GM23248 (cell line): ENCODE data around the gene GAS7. TPM values are rescaled to one million over a fixed set of nuclear protein-coding genes. Genes with fewer than 3 reads are reported as not detected.

Experiments
- DNase-seq: peaks from one replicate; pipeline ENCODE4 v3.0.0-alpha.2; 2015
- H2AFZ ChIP-seq: fragments of 200-600 bp; sonication (generic); 2 replicates; pipeline ENCODE4 v1.6.1; 2016; ENCODE audit warnings: antibody characterized with exemption
- H3F3A ChIP-seq: fragments of 200-600 bp; sonication (generic); 2 replicates; pipeline ENCODE4 v1.6.1; 2016; ENCODE audit warnings: mild to moderate bottlenecking, antibody characterized with exemption, mixed run types; ENCODE audit not compliant: insufficient read depth
- H3K27ac ChIP-seq: fragments of 200-600 bp; sonication (generic); 2 replicates; pipeline ENCODE4 v1.5.1; 2016; ENCODE audit warnings: mild to moderate bottlenecking
- H3K27me3 ChIP-seq: fragments of 200-600 bp; sonication (generic); replicated peaks from 2 replicates; pipeline ENCODE4 v1.6.1; 2016; ENCODE audit warnings: mild to moderate bottlenecking; ENCODE audit not compliant: insufficient read depth
- H3K36me3 ChIP-seq: fragments of 200-600 bp; sonication (generic); 2 replicates; pipeline ENCODE4 v1.6.1; 2016; ENCODE audit warnings: low read depth, mild to moderate bottlenecking
- H3K4me1 ChIP-seq: fragments of 200-600 bp; sonication (generic); 2 replicates; pipeline ENCODE4 v1.6.1; 2016; ENCODE audit warnings: mild to moderate bottlenecking; ENCODE audit not compliant: insufficient read depth
- H3K4me2 ChIP-seq: fragments of 200-600 bp; sonication (generic); one replicate; pipeline ENCODE4 v1.6.1; 2016; ENCODE audit warnings: mild to moderate bottlenecking; ENCODE audit not compliant: unreplicated experiment
- H3K4me3 ChIP-seq: fragments of 200-600 bp; sonication (generic); 2 replicates; pipeline ENCODE4 v1.5.1; 2016; ENCODE audit warnings: mild to moderate bottlenecking
- H3K79me2 ChIP-seq: fragments of 200-600 bp; sonication (generic); 2 replicates; pipeline ENCODE4 v1.6.1; 2016; ENCODE audit warnings: mild to moderate bottlenecking; ENCODE audit not compliant: insufficient read depth
- H3K9ac ChIP-seq: fragments of 200-600 bp; sonication (generic); 2 replicates; pipeline ENCODE4 v1.6.1; 2016; ENCODE audit warnings: mild to moderate bottlenecking
- H3K9me2 ChIP-seq: fragments of 200-600 bp; sonication (generic); 2 replicates; pipeline ENCODE4 v1.6.1; 2016; ENCODE audit warnings: mixed run types, mild to moderate bottlenecking, moderate library complexity; ENCODE audit not compliant: insufficient read depth
- H3K9me3 ChIP-seq: fragments of 200-600 bp; sonication (generic); one replicate; pipeline ENCODE4 v1.6.1; 2017; ENCODE audit warnings: low read depth
- H4K20me1 ChIP-seq: fragments of 200-600 bp; sonication (generic); 2 replicates; pipeline ENCODE4 v1.6.0; 2016; ENCODE audit not compliant: insufficient read depth
- EZH2 ChIP-seq: fragments of 200-600 bp; sonication (generic); IDR thresholded peaks from 2 replicates; pipeline ENCODE4 v1.6.1; 2018; ENCODE audit warnings: antibody characterized with exemption, mild to moderate bottlenecking; ENCODE audit not compliant: insufficient read depth, poor library complexity, severe bottlenecking
- EZH2phosphoT487 ChIP-seq: fragments of 200-600 bp; sonication (generic); IDR thresholded peaks from 2 replicates; pipeline ENCODE4 v1.6.1; 2018; ENCODE audit warnings: antibody characterized with exemption, moderate library complexity, mild to moderate bottlenecking, low read depth; ENCODE audit not compliant: insufficient read depth
- WGBS, 2 experiments: methylation state at CpG; one replicate each; pipeline ENCODE4 v1.1.6; 2015 to 2017; ENCODE audit warnings: low lambda C conversion rate in 2 of 2, low coverage in 1 of 2; ENCODE audit errors: missing lambda C conversion rate in 2 of 2; 5-methylcytosine and 5-hydroxymethylcytosine counted together
- in situ Hi-C: fragments of 300-500 bp; cut with MboI; formaldehyde crosslinking; loops from 2 replicates; pipeline ENCODE4 v1.15.0; 2020
- polyA plus RNA-seq: library from polyadenylated mRNA; unstranded; fragments of >200 nt; fragmentation: Nextera tagmentation; extraction: Ambion mirVana; gene quantifications from 2 replicates; pipeline ENCODE4 v1.2.1, GENCODE V29; 2016
- total RNA-seq: library from RNA; depleted of rRNA; stranded (reverse); fragments of >200 nt; shearing (Covaris generic); gene quantifications from 2 replicates; pipeline ENCODE4 v1.2.3, GENCODE V29; 2014

The GAS7 gene
- total and polyA plus RNA-seq, 2 experiments from 2014 or later, result 6.7 to 13.4 TPM

GRCh38 chr17:9886141-9886930 lies 312.1 kb downstream of the GAS7 start:
- in situ Hi-C loops, result no loop called here
- Histone ChIP-seq H3K4me1 (no peaks in the 10 kb centered on the region), H3K4me3 (no peak overlapping the region), H3K27ac (no peak overlapping the region), H3K9me3 (peaks cover 3% of the 10 kb centered on the region), H3K9me2 (no peaks in the 10 kb centered on the region), H3K27me3 (no peaks in the 10 kb centered on the region; the same call in 1 of the 2 replicates), H3K4me2 (no peak overlapping the region), H3F3A (no peaks in the 10 kb centered on the region), H3K79me2 (no peaks in the 10 kb centered on the region), H2AFZ (no peak overlapping the region), H4K20me1 (no peaks in the 10 kb centered on the region), H3K9ac (no peak overlapping the region), H3K36me3 (no peaks in the 10 kb centered on the region)
- no peak for TF ChIP-seq EZH2
- TF ChIP-seq EZH2phosphoT487, result no peak
- 16% methylated on average over 5 of the region's 5 CpGs for WGBS, 2 experiments
- no peak for DNase-seq

GRCh38 chr17:9883451-9883850 lies 315.0 kb downstream of the GAS7 start:
- H4K20me1 ChIP-seq, result no peaks in the 10 kb centered on the region
- peaks cover 8% of the 10 kb centered on the region for H3K4me1 ChIP-seq
- no peak overlapping the region for H2AFZ ChIP-seq
- no peaks in the 10 kb centered on the region; the same call in 1 of the 2 replicates for H3K27me3 ChIP-seq
- H3K9me3 ChIP-seq, result peaks cover 3% of the 10 kb centered on the region
- no peak overlapping the region for H3K4me2 ChIP-seq
- H3K9me2 ChIP-seq, result no peaks in the 10 kb centered on the region
- H3K36me3 ChIP-seq, result no peaks in the 10 kb centered on the region
- H3K4me3 ChIP-seq, result no peak overlapping the region
- H3K27ac ChIP-seq, result no peak overlapping the region
- H3F3A ChIP-seq, result no peaks in the 10 kb centered on the region
- H3K9ac ChIP-seq, result no peak overlapping the region
- H3K79me2 ChIP-seq, result no peaks in the 10 kb centered on the region
- no peak for TF ChIP-seq EZH2phosphoT487
- TF ChIP-seq EZH2, result no peak
- no peak for DNase-seq
- in situ Hi-C loops, result no loop called here

GRCh38 chr17:9880582-9880999 lies 317.8 kb downstream of the GAS7 start:
- H3F3A ChIP-seq, result 0 out of 2 replicates have a peak, but pooled peaks cover 5% of the 10 kb centered on the region
- no peaks in the 10 kb centered on the region for H3K36me3 ChIP-seq
- peaks cover 3% of the 10 kb centered on the region for H3K9me3 ChIP-seq
- no peaks in the 10 kb centered on the region for H3K9me2 ChIP-seq
- no peaks in the 10 kb centered on the region for H4K20me1 ChIP-seq
- no peak overlapping the region for H2AFZ ChIP-seq
- no peaks in the 10 kb centered on the region for H3K27me3 ChIP-seq
- H3K27ac ChIP-seq, result no peak overlapping the region
- H3K4me3 ChIP-seq, result no peak overlapping the region
- no peak overlapping the region for H3K9ac ChIP-seq
- no peaks in the 10 kb centered on the region for H3K79me2 ChIP-seq
- peak; percentile 66 for DNase-seq
- no peak overlapping the region for H3K4me2 ChIP-seq
- in situ Hi-C loops, result no loop called here
- WGBS, 2 experiments, result 19% methylated on average over 3 of the region's 3 CpGs
- H3K4me1 ChIP-seq, result peaks cover 12% of the 10 kb centered on the region
- TF ChIP-seq EZH2phosphoT487 (no peak), EZH2 (no peak)

GRCh38 chr17:9878786-9879525 lies 319.4 kb downstream of the GAS7 start:
- 51 to 57% methylated on average over 8 of the region's 8 CpGs for WGBS, 2 experiments
- peak; percentile 57 for DNase-seq

More at GRCh38 chr17:9878786-9879525, 319.4 kb downstream of the GAS7 start:
- H3K4me1 ChIP-seq, result peaks cover 20% of the 10 kb centered on the region
- in situ Hi-C loops, result no loop called here
- no peaks in the 10 kb centered on the region for H4K20me1 ChIP-seq
- H3K9ac ChIP-seq, result no peak overlapping the region
- H3K27me3 ChIP-seq, result no peaks in the 10 kb centered on the region
- no peaks in the 10 kb centered on the region for H3K79me2 ChIP-seq
- no peaks in the 10 kb centered on the region for H3K36me3 ChIP-seq
- H3K9me3 ChIP-seq, result peaks cover 3% of the 10 kb centered on the region
- no peak overlapping the region for H3K4me3 ChIP-seq
- no peak overlapping the region for H2AFZ ChIP-seq
- H3K27ac ChIP-seq, result no peak overlapping the region
- TF ChIP-seq EZH2phosphoT487, result no peak
- TF ChIP-seq EZH2, result no peak
- H3K4me2 ChIP-seq, result no peak overlapping the region
- no peaks in the 10 kb centered on the region for H3K9me2 ChIP-seq
- peaks cover 12% of the 10 kb centered on the region for H3F3A ChIP-seq
